HG03159 (cell line): ENCODE results near the gene STX3.
A peak's percentile ranks its signal among the peaks of the same experiment; 100 is the strongest.

Source experiments
- ATAC-seq: cut with Tn5 transposase; IDR thresholded peaks from one replicate; pipeline ENCODE4 v1.9.1; 2021; ENCODE audit warnings: mild to moderate bottlenecking, moderate library complexity; ENCODE audit not compliant: unreplicated experiment

The STX3 gene

GRCh38 chr11:59754859-59755700 is at the start of gene STX3:
TSS of gene STX3 (plus strand) at chr11:59755376. CDS start at chr11:59755606, 230 bp downstream.
- ATAC-seq: peak; percentile 67

- ATAC-seq: no peak
These were observed 48.5 kb upstream of the STX3 start for GRCh38 chr11:59706518-59707285.

GRCh38 chr11:59707371-59707770 is 47.8 kb upstream of the STX3 start:
- no peak for ATAC-seq

- no peak for ATAC-seq
These were observed 46.6 kb upstream of the STX3 start for GRCh38 chr11:59708537-59708936.

- ATAC-seq: no peak
These were observed 44.9 kb upstream of the STX3 start for GRCh38 chr11:59710136-59710847.

GRCh38 chr11:59713745-59714144 is 41.4 kb upstream of the STX3 start, which contains the start of gene OR10V1:
TSS of gene OR10V1 (minus strand) at chr11:59713845. CDS start at chr11:59713845, 0 bp downstream.
- ATAC-seq: no peak

- ATAC-seq: no peak
These were observed 39.1 kb upstream of the STX3 start for GRCh38 chr11:59716051-59716450.

GRCh38 chr11:59719556-59719955 is 35.6 kb upstream of the STX3 start:
- no peak for ATAC-seq

GRCh38 chr11:59724066-59724465 is 31.1 kb upstream of the STX3 start:
- ATAC-seq: no peak

GRCh38 chr11:59727426-59727825 is 27.8 kb upstream of the STX3 start:
- no peak for ATAC-seq

- ATAC-seq: no peak
These were observed 27.0 kb upstream of the STX3 start for GRCh38 chr11:59728154-59728553.

- no peak for ATAC-seq
These were observed 26.3 kb upstream of the STX3 start for GRCh38 chr11:59728913-59729312.

- no peak for ATAC-seq
These were observed 25.3 kb upstream of the STX3 start for GRCh38 chr11:59729834-59730233.

- no peak for ATAC-seq
These were observed 24.1 kb upstream of the STX3 start for GRCh38 chr11:59730896-59731565.

GRCh38 chr11:59746111-59746510 is 9.1 kb upstream of the STX3 start:
- no peak for ATAC-seq

- ATAC-seq: peak; percentile 72
These were observed 1.3 kb upstream of the STX3 start for GRCh38 chr11:59753650-59754493.

- ATAC-seq: peak; percentile 23
These were observed 700 bp upstream of the STX3 start for GRCh38 chr11:59754494-59754858.

GRCh38 chr11:59755701-59756557 is 753 bp downstream of the STX3 start:
- ATAC-seq: peak; percentile 5

GRCh38 chr11:59756558-59756840 is 1.3 kb downstream of the STX3 start:
- no peak for ATAC-seq
